ENCODE data around the gene LYST. TPM values are rescaled to one million over a fixed set of nuclear protein-coding genes. Genes with fewer than 3 reads are reported as not detected.

The LYST gene
- total and polyA plus RNA-seq, 10 of the 15 experiments (the other 5 are each of a cell fraction or from before 2014, with no cell fraction given) = 3.3 to 28.1 (median 5.6) TPM

GRCh38 chr1:235736263-235736662 is 130.4 kb downstream of the LYST start:
- ATAC-seq (no peak), FAIRE-seq (no peak), DNase-seq (ENCODE audit: low read depth, low spot score) (no peak)
- TF ChIP-seq STAT1 (conservative IDR thresholded peaks at IDR 0.05) = no peak
- no peak for TF ChIP-seq KLF5 (IDR thresholded peaks at IDR 0.05; ENCODE audit: partially characterized antibody)
- TF ChIP-seq, protein P1, sequence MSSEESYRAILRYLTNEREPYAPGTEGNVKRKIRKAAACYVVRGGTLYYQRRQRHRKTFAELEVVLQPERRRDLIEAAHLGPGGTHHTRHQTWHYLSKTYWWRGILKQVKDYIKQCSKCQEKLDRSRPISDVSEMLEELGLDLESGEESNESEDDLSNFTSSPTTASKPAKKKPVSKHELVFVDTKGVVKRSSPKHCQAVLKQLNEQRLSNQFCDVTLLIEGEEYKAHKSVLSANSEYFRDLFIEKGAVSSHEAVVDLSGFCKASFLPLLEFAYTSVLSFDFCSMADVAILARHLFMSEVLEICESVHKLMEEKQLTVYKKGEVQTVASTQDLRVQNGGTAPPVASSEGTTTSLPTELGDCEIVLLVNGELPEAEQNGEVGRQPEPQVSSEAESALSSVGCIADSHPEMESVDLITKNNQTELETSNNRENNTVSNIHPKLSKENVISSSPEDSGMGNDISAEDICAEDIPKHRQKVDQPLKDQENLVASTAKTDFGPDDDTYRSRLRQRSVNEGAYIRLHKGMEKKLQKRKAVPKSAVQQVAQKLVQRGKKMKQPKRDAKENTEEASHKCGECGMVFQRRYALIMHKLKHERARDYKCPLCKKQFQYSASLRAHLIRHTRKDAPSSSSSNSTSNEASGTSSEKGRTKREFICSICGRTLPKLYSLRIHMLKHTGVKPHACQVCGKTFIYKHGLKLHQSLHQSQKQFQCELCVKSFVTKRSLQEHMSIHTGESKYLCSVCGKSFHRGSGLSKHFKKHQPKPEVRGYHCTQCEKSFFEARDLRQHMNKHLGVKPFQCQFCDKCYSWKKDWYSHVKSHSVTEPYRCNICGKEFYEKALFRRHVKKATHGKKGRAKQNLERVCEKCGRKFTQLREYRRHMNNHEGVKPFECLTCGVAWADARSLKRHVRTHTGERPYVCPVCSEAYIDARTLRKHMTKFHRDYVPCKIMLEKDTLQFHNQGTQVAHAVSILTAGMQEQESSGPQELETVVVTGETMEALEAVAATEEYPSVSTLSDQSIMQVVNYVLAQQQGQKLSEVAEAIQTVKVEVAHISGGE (CRISPR knock-in tag; IDR thresholded peaks at IDR 0.05) = no peak
- TF ChIP-seq NBN (IDR thresholded peaks at IDR 0.05) = no peak
- TF ChIP-seq FOXM1 (IDR thresholded peaks at IDR 0.05; ENCODE audit: low read depth, low read length) = no peak
- no peak for TF ChIP-seq GATAD2B (conservative IDR thresholded peaks at IDR 0.05; ENCODE audit: low read depth)
- no peak for TF ChIP-seq BCL3 (IDR thresholded peaks at IDR 0.05; ENCODE audit: borderline replicate concordance, insufficient read depth, low read depth, low read length, poor library complexity, severe bottlenecking)
- TF ChIP-seq IKZF1 (conservative IDR thresholded peaks at IDR 0.05) = no peak
- TF ChIP-seq SREBF1 (IDR thresholded peaks at IDR 0.05; ENCODE audit: low read length) = no peak
- no peak for TF ChIP-seq EZH2 (IDR thresholded peaks at IDR 0.05; ENCODE audit: borderline replicate concordance, control insufficient read depth, low read depth, low read length)
- TF ChIP-seq ZNF274 (IDR thresholded peaks at IDR 0.05; ENCODE audit: insufficient read depth, insufficient read length) = no peak
- no peak for TF ChIP-seq BHLHE40 (IDR thresholded peaks at IDR 0.05; ENCODE audit: borderline replicate concordance in 1 of 2, low read depth in 2 of 2, low read length in 1 of 2)
- TF ChIP-seq RB1 (IDR thresholded peaks at IDR 0.05; ENCODE audit: borderline replicate concordance) = no peak
- POLR2A ChIA-PET = no interaction called here
- Histone ChIP-seq H3K79me2 (ENCODE audit: control insufficient read depth, insufficient read depth, low read length) (no peaks in the 10 kb centered on the region), H3K9ac (ENCODE audit: control insufficient read depth, insufficient read depth, low read length) (no peak overlapping the region), H3K27ac (ENCODE audit: control insufficient read depth, insufficient read depth) (no peak overlapping the region), H4K20me1 (ENCODE audit: control insufficient read depth, insufficient read depth) (no peaks in the 10 kb centered on the region), H3K4me1 (ENCODE audit: control insufficient read depth, insufficient read depth, low read length) (no peaks in the 10 kb centered on the region), H3K27me3 (replicated peaks in 1 of 2; ENCODE audit: control insufficient read depth in 2 of 2, insufficient read depth in 2 of 2, low read length in 1 of 2) (no peaks in the 10 kb centered on the region), H3K4me3 (no peak overlapping the region), H3K9me3 (replicated peaks; ENCODE audit: control insufficient read depth, insufficient read depth, low read length) (no peaks in the 10 kb centered on the region), H3K36me3 (ENCODE audit: control insufficient read depth in 2 of 2, insufficient read depth in 2 of 2, low read length in 1 of 2) (no peaks in the 10 kb centered on the region), H3K4me2 (ENCODE audit: control insufficient read depth, insufficient read depth) (no peak overlapping the region), H2AFZ (ENCODE audit: control insufficient read depth, low read depth, low read length) (no peak overlapping the region)
- SMC1A ChIA-PET (ENCODE audit: uncharacterized antibody, unreplicated experiment) = interaction anchor here (0.8 to 1.4 kb wide), 2 partner anchors 8 to 16 kb away, joined by 3 read pairs; no protein-coding TSS in a partner anchor
- in situ Hi-C loops (cut with MboI) (no loop called here), intact Hi-C loops (cut with micrococcal nuclease; ENCODE audit: unreplicated experiment) (no loop called here)
- CTCF ChIA-PET = interaction anchor here (1.0 kb wide), 1 partner anchor 107 kb away, joined by 4 read pairs; no protein-coding TSS in a partner anchor
- BruUV-seq (replicated peaks) = no TSS peak
- RAD21 ChIA-PET (ENCODE audit: unreplicated experiment) = no interaction called here
